ENCODE measurements around the gene MYH7B.

- TF ChIP-seq CTCF (conservative IDR thresholded peaks at IDR 0.05 in 1 of 2, IDR thresholded peaks at IDR 0.05 in 1 of 2; ENCODE audit: low read depth in 1 of 2, low read length in 2 of 2): no peak
- TF ChIP-seq EZH2 (IDR thresholded peaks at IDR 0.05; ENCODE audit: low read length, missing control alignments): no peak
These were observed 27.3 kb upstream of the MYH7B start for GRCh38 chr20:34928411-34928810.
